ENCODE measurements around the gene PCDHGA4. TPM values are rescaled to one million over a fixed set of nuclear protein-coding genes. Genes with fewer than 3 reads are reported as not detected.
"Not testable (repeated sequence)": the region's sequence is repeated elsewhere in the genome, so short reads cannot be mapped to it uniquely, and the experiment has no call there.

PCDHGA4 gene
- total RNA-seq, 2 donors from 2014 or later: 0.37 to 0.84 TPM

DNA sequence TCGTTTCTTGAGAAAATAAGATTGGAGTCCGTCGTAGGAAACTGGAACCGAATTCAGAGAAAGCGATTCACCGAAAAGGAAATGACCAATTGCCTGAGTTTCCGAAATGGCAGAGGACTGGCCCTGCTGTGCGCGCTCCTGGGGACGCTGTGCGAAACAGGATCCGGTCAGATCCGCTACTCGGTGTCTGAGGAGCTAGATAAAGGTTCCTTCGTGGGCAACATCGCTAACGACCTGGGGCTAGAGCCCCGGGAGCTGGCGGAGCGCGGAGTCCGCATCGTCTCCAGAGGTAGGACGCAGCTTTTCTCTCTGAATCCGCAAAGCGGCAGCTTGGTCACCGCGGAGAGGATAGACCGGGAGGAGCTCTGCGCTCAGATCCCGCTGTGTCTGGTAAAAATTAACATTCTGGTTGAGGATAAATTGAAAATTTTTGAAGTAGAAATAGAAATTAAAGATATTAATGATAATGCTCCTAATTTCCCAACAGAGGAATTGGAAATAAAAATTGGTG lies 10.8 kb upstream of the PCDHGA4 start:
- intact Hi-C loops (cut with DNase I, micrococcal nuclease): loop anchor here in 1 of 2 donors (10.0 kb wide), 1 partner anchor 51 kb away; the partner anchor contains the start of genes PCDHGA8 and PCDHGB5
- ATAC-seq (no peak), DNase-seq (no peak)

- no peak for ATAC-seq
- intact Hi-C loops (cut with DNase I, micrococcal nuclease): loop anchor here in 1 of 2 donors (10.0 kb wide), 1 partner anchor 49 kb away; the partner anchor contains the start of genes PCDHGA8 and PCDHGB5
- no peak for DNase-seq
These were observed 9.5 kb upstream of the PCDHGA4 start for GRCh38 chr5:141345327-141345726.

DNA sequence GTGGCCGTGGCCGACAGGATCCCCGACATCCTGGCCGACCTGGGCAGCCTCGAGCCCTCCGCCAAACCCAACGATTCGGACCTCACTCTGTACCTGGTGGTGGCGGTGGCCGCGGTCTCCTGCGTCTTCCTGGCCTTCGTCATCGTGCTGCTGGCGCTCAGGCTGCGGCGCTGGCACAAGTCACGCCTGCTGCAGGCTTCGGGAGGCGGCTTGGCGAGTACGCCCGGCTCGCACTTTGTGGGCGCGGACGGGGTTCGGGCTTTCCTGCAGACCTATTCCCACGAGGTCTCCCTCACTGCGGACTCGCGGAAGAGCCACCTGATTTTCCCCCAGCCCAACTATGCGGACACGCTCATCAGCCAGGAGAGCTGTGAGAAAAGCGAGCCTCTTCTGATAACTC lies 8.8 kb upstream of the PCDHGA4 start:
- not testable (repeated sequence) for ATAC-seq, DNase-seq
- intact Hi-C loops (cut with DNase I, micrococcal nuclease): loop anchor here in 1 of 2 donors (10.0 kb wide), 1 partner anchor 49 kb away; the partner anchor contains the start of genes PCDHGA8 and PCDHGB5

- ATAC-seq (peak; percentile 71), DNase-seq (peak in 1 of 2 donors; percentile 36)
- intact Hi-C loops (cut with DNase I, micrococcal nuclease): loop anchor here in 1 of 2 donors (10.0 kb wide), 1 partner anchor 45 kb away; the partner anchor contains the start of genes PCDHGA8 and PCDHGB5
These were observed 4.8 kb upstream of the PCDHGA4 start, which contains the start of gene PCDHGB1 for GRCh38 chr5:141349917-141350619. TSS of gene PCDHGB1 (plus strand) at chr5:141350099. CDS start at chr5:141350261, 162 bp downstream.

GRCh38 chr5:141351591-141351990 lies 3.2 kb upstream of the PCDHGA4 start:
- ATAC-seq (no peak), DNase-seq (no peak)
- intact Hi-C loops (cut with DNase I, micrococcal nuclease): no loop called here

- ATAC-seq: no peak
- no peak for DNase-seq
- intact Hi-C loops (cut with DNase I, micrococcal nuclease): no loop called here
These were observed 820 bp downstream of the PCDHGA4 start for GRCh38 chr5:141355641-141356040.

DNA sequence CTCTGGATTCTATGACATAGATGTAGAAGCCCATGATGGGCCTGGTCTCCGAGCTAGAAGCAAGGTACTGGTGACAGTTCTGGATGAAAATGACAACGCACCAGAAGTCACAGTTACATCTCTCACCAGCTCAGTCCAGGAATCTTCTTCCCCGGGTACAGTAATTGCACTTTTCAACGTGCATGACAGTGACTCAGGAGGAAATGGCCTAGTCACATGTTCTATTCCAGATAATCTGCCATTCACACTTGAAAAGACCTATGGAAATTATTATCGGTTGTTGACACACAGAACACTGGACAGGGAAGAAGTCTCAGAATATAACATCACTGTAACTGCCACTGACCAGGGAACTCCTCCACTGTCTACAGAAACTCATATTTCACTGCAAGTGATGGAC lies 1.3 kb downstream of the PCDHGA4 start:
- no peak for ATAC-seq
- intact Hi-C loops (cut with DNase I, micrococcal nuclease): no loop called here
- no peak for DNase-seq

GRCh38 chr5:141356950-141357349 lies 2.1 kb downstream of the PCDHGA4 start:
- intact Hi-C loops (cut with DNase I, micrococcal nuclease): no loop called here
- no peak for DNase-seq

DNA sequence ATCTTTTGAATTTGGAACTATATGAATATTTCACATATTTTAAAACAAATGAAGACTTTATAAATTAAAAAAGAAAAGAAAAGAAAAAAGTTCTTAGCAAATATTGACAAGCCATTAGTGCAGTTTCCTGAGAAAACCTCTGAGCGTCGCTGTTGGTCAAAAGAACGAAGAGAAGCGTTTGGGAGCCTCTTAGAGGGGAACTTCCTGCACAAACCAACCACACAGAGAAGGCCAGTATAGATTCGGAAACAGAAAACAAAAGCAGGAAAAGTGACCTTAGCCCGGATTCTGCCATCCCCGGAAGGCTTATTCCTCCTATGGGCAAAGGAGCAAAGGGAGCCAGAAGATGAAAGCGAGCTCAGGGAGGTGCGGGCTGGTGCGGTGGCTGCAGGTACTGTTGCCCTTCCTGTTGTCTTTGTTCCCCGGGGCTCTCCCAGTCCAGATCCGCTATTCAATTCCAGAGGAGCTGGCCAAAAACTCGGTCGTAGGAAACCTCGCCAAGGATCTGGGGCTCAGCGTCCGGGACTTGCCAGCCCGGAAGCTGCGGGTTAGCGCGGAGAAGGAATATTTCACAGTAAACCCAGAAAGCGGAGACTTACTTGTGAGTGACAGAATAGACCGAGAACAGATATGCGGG lies 5.1 kb downstream of the PCDHGA4 start, which contains the start of gene PCDHGB2:
PCDHGB2 (plus strand) TSS at position 205 of the 637 bp plus-strand sequence; CDS start at position 347, 142 bp downstream.
- intact Hi-C loops (cut with DNase I, micrococcal nuclease): no loop called here
- DNase-seq: no peak
- ATAC-seq: peak; percentile 35

More at GRCh38 chr5:141356950-141357349, 2.1 kb downstream of the PCDHGA4 start:
- no peak for ATAC-seq

- intact Hi-C loops (cut with DNase I, micrococcal nuclease): no loop called here
- DNase-seq (no peak), ATAC-seq (no peak)
These were observed 5.9 kb downstream of the PCDHGA4 start for GRCh38 chr5:141360685-141361084.

- intact Hi-C loops (cut with DNase I, micrococcal nuclease): no loop called here
- ATAC-seq (no peak), DNase-seq (no peak)
These were observed 7.9 kb downstream of the PCDHGA4 start for GRCh38 chr5:141362719-141363118.

DNA sequence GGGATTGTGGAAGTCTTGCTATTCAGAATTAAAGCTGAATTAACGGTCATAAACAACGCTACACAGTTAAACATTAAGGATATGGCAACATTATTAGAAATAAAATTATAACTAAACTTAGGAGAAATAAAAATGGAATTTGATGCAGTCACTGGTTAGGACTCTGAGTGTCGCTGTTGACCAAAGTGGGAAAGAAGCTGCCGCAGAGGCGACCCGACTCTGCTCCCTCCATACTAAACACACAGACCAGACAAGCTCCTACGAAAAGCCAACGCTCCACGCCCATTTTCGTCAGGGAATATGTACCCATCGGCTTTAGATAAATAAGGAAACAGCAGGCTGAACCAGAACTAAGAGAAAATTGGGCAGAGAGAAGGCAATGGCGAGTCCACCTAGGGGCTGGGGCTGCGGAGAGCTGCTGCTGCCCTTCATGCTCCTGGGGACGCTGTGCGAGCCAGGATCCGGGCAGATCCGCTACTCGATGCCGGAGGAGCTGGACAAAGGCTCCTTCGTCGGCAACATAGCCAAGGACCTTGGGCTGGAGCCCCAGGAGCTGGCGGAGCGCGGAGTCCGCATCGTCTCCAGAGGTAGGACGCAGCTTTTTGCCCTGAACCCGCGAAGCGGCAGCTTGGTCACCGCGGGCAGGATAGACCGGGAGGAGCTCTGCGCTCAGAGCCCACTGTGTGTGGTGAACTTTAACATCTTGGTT lies 9.3 kb downstream of the PCDHGA4 start, which contains the start of gene PCDHGA5:
PCDHGA5 (plus strand) TSS at position 211 of the 709 bp plus-strand sequence; CDS start at position 380, 169 bp downstream.
- ATAC-seq (no peak), DNase-seq (no peak)
- intact Hi-C loops (cut with DNase I, micrococcal nuclease): no loop called here

DNA sequence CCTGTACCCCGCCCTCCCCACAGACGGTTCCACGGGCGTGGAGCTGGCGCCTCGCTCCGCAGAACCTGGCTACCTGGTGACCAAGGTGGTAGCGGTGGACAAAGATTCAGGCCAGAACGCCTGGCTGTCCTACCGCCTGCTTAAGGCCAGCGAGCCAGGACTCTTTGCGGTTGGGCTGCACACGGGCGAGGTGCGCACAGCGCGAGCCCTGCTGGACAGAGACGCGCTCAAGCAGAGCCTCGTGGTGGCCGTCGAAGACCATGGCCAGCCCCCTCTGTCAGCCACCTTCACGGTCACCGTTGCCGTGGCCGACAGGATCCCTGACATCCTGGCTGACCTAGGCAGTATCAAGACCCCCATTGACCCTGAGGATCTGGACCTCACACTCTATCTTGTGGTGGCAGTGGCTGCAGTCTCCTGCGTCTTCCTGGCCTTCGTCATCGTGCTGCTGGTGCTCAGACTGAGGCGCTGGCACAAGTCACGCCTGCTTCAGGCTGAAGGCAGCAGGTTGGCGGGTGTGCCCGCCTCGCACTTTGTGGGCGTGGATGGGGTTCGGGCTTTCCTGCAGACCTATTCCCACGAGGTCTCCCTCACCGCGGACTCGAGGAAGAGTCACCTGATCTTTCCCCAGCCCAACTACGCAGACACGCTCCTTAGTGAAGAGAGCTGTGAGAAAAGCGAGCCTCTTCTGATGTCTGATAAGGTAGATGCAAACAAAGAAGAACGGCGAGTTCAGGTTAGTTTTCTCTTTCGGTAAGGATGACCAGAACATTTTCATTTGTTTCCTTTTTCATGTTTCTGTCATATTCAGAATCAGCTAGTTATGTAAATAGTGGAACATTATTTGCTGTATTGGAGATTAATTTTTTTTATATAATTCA lies 11.4 kb downstream of the PCDHGA4 start:
- no peak for DNase-seq
- no peak for ATAC-seq
- intact Hi-C loops (cut with DNase I, micrococcal nuclease): no loop called here

GRCh38 chr5:141369994-141370848 lies 15.4 kb downstream of the PCDHGA4 start, which contains the start of gene PCDHGB3:
TSS of gene PCDHGB3 (plus strand) at chr5:141370242. CDS start at chr5:141370395, 153 bp downstream.
- intact Hi-C loops (cut with DNase I, micrococcal nuclease): no loop called here
- ATAC-seq (peak; percentile 71), DNase-seq (peak in 1 of 2 donors; percentile 41)

DNA sequence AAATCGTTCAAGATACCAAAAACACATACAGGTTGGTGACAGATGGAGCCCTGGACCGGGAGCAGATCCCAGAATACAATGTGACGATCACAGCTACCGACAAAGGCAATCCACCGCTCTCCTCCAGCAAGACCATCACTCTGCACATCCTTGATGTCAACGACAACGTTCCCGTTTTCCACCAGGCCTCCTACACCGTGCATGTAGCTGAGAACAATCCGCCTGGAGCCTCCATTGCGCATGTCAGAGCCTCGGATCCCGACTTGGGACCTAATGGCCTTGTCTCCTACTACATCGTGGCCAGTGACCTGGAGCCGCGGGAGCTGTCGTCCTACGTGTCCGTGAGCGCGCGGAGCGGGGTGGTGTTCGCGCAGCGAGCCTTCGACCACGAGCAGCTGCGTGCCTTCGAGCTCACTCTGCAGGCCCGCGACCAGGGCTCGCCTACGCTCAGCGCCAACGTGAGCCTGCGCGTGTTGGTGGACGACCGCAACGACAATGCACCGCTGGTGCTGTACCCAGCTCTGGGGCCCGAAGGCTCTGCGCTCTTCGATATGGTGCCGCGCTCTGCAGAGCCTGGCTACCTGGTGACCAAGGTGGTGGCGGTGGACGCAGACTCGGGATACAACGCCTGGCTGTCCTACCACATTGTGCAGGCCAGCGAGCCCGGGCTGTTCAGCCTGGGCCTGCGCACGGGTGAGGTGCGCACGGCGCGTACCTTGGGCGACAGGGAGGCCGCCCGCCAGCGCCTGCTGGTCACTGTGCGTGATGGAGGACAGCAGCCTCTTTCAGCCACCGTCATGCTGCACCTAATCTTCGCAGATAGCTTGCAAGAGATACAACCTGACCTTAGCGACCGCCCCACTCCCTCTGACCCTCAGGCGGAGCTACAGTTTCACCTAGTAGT lies 17.0 kb downstream of the PCDHGA4 start:
- intact Hi-C loops (cut with DNase I, micrococcal nuclease): no loop called here
- DNase-seq: no peak
- no peak for ATAC-seq
